Measurements from ENCODE around the gene CCL26.
"Not testable (repeated sequence)": the region's sequence is repeated elsewhere in the genome, so short reads cannot be mapped to it uniquely, and the experiment has no call there.

- TF ChIP-seq POLR2AphosphoS5, POLR2A (IDR thresholded peaks at IDR 0.05; ENCODE audit: low read depth, low read length): not testable (repeated sequence)
These were observed 50.1 kb downstream of the CCL26 start for GRCh38 chr7:75721922-75722321.
